Measurements from ENCODE around the gene RIMS3. TPM values are rescaled to one million over a fixed set of nuclear protein-coding genes. Genes with fewer than 3 reads are reported as not detected.

RIMS3 gene
- total and polyA plus RNA-seq, 4 donors = 4.9 to 18.3 (median 11.5) TPM

DNA sequence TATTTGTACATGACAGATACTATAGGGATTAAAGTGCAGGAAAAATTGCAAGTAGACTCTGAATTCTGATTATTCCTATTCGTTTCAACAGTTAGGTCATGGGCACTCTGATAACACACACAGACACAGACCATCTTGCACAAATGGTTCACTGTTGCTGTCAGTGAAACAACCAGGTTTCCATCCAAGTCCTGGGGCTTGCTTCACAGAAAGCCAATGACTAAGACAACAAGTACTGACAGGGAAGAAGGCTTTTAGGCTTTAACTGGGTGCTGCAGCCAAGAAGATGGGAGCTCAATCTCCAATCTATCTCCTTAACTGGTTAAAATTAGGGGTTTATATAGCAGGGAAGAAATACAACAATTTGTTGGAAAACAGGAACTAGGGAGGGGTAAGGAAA, 57.6 kb downstream of the RIMS3 start:
- Histone ChIP-seq H3K9me3 (ENCODE audit: control insufficient read depth, low read length) (no peaks in the 10 kb centered on the region), H3K27me3 (ENCODE audit: control insufficient read depth in 1 of 2, insufficient read depth in 2 of 2, low read length in 1 of 2) (no peaks in the 10 kb centered on the region), H3K4me1 (ENCODE audit: control insufficient read depth in 1 of 2, insufficient read depth in 2 of 2, low read length in 2 of 2) (no peaks in the 10 kb centered on the region), H3K36me3 (ENCODE audit: control insufficient read depth in 1 of 2, insufficient read depth in 2 of 2, low read length in 1 of 2) (no peaks in the 10 kb centered on the region), H3K4me3 (ENCODE audit: low read length in 2 of 2) (no peak overlapping the region), H3K27ac (ENCODE audit: low read depth in 1 of 2, low read length in 2 of 2) (no peak overlapping the region)
- intact Hi-C loops (cut with DNase I) = loop anchor here in 1 of 2 donors (5.0 kb wide), 1 partner anchor 344 kb away; no protein-coding TSS in a partner anchor
- ATAC-seq (ENCODE audit: low FRiP score) = no peak
- 77 to 90% methylated on average over 1 of the region's 1 CpG for WGBS, 2 donors
- no peak for DNase-seq

DNA sequence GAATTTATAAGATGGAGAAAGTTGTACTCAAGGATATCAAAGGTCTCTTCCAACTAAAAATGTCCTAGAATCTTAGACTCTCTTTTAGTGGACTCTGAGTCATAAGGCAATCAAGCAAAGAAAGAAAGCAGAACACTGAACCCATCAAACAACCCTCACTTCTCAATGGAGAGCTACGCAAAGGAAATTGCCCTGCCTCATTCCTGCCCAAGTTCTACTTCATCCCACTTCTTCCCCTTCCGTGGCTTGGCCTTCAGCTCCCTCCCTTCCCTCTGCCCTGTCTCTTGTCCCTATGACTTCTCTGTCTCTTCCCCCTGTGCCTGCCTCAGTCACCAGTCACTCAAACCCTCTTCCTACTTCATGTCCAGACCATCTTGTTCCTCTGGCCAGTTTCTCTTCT, 58.5 kb downstream of the RIMS3 start:
- ATAC-seq (ENCODE audit: low FRiP score) (no peak), DNase-seq (no peak)
- Histone ChIP-seq H3K27me3 (ENCODE audit: control insufficient read depth in 1 of 2, insufficient read depth in 2 of 2, low read length in 1 of 2) (no peaks in the 10 kb centered on the region), H3K4me3 (ENCODE audit: low read length in 2 of 2) (no peak overlapping the region), H3K4me1 (ENCODE audit: control insufficient read depth in 1 of 2, insufficient read depth in 2 of 2, low read length in 2 of 2) (no peaks in the 10 kb centered on the region), H3K9me3 (ENCODE audit: control insufficient read depth, low read length) (no peaks in the 10 kb centered on the region), H3K36me3 (ENCODE audit: control insufficient read depth in 1 of 2, insufficient read depth in 2 of 2, low read length in 1 of 2) (no peaks in the 10 kb centered on the region), H3K27ac (ENCODE audit: low read depth in 1 of 2, low read length in 2 of 2) (no peak overlapping the region)
- intact Hi-C loops (cut with DNase I) = loop anchor here in 1 of 2 donors (5.0 kb wide), 1 partner anchor 345 kb away; no protein-coding TSS in a partner anchor
- 82 to 91% methylated on average over 2 of the region's 2 CpGs for WGBS, 2 donors

GRCh38 chr1:40606194-40606593, 59.3 kb downstream of the RIMS3 start:
- no peaks in the 10 kb centered on the region for H3K27me3 ChIP-seq (ENCODE audit: control insufficient read depth in 1 of 2, insufficient read depth in 2 of 2, low read length in 1 of 2)
- DNase-seq (no peak), ATAC-seq (ENCODE audit: low FRiP score) (no peak)
- intact Hi-C loops (cut with DNase I) = loop anchor here in 1 of 2 donors (5.0 kb wide), 1 partner anchor 346 kb away; no protein-coding TSS in a partner anchor
- no peak overlapping the region for H3K4me3 ChIP-seq (ENCODE audit: low read length in 2 of 2)
- H3K4me1 ChIP-seq (ENCODE audit: control insufficient read depth in 1 of 2, insufficient read depth in 2 of 2, low read length in 2 of 2) = no peaks in the 10 kb centered on the region
- 74 to 95% methylated on average over 3 of the region's 3 CpGs for WGBS, 2 donors
- no peaks in the 10 kb centered on the region for H3K9me3 ChIP-seq (ENCODE audit: control insufficient read depth, low read length)
- no peak overlapping the region for H3K27ac ChIP-seq (ENCODE audit: low read depth in 1 of 2, low read length in 2 of 2)
- H3K36me3 ChIP-seq (ENCODE audit: control insufficient read depth in 1 of 2, insufficient read depth in 2 of 2, low read length in 1 of 2) = no peaks in the 10 kb centered on the region

GRCh38 chr1:40599926-40600325, 65.6 kb downstream of the RIMS3 start:
- Histone ChIP-seq H3K27ac (ENCODE audit: low read depth in 1 of 2, low read length in 2 of 2) (no peak overlapping the region), H3K36me3 (ENCODE audit: control insufficient read depth in 1 of 2, insufficient read depth in 2 of 2, low read length in 1 of 2) (no peaks in the 10 kb centered on the region), H3K9me3 (ENCODE audit: control insufficient read depth, low read length) (no peaks in the 10 kb centered on the region), H3K27me3 (ENCODE audit: control insufficient read depth in 1 of 2, insufficient read depth in 2 of 2, low read length in 1 of 2) (no peaks in the 10 kb centered on the region), H3K4me3 (ENCODE audit: low read length in 2 of 2) (no peak overlapping the region), H3K4me1 (ENCODE audit: control insufficient read depth in 1 of 2, insufficient read depth in 2 of 2, low read length in 2 of 2) (no peaks in the 10 kb centered on the region)
- ATAC-seq (ENCODE audit: low FRiP score) (no peak), DNase-seq (no peak)
- intact Hi-C loops (cut with DNase I) = no loop called here
- WGBS, 2 donors = 89 to 91% methylated on average over 1 of the region's 1 CpG

DNA sequence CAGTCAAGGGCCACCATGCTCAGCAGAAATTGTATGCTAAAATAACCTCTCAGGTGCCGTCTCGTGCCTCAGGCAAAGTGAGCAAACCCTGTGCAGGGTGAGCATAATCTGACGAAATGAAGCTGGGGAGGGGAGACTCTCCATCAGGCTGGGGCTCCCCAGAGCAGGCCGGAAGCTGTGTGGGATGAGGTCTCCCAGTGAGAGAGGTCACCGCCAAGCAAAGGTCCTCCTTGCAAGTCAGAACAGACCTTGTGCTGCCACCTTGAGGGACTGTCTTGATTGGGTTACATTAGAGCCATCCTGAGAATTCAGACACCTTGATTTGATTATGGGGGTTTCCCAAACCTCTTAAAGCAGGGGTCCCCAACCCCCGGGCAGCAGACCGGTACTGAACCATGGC, 69.9 kb downstream of the RIMS3 start:
- Histone ChIP-seq H3K36me3 (ENCODE audit: control insufficient read depth in 1 of 2, insufficient read depth in 2 of 2, low read length in 1 of 2) (no peaks in the 10 kb centered on the region), H3K4me3 (ENCODE audit: low read length in 2 of 2) (no peak overlapping the region), H3K27ac (ENCODE audit: low read depth in 1 of 2, low read length in 2 of 2) (no peak overlapping the region), H3K9me3 (ENCODE audit: control insufficient read depth, low read length) (no peaks in the 10 kb centered on the region), H3K27me3 (ENCODE audit: control insufficient read depth in 1 of 2, insufficient read depth in 2 of 2, low read length in 1 of 2) (no peaks in the 10 kb centered on the region), H3K4me1 (ENCODE audit: control insufficient read depth in 1 of 2, insufficient read depth in 2 of 2, low read length in 2 of 2) (no peaks in the 10 kb centered on the region)
- ATAC-seq (ENCODE audit: low FRiP score) (no peak), DNase-seq (no peak)
- intact Hi-C loops (cut with DNase I) = no loop called here
- 85 to 94% methylated on average over 7 of the region's 7 CpGs for WGBS, 2 donors

GRCh38 chr1:40594187-40594531, 71.3 kb downstream of the RIMS3 start:
- no peak overlapping the region for H3K27ac ChIP-seq (ENCODE audit: low read depth in 1 of 2, low read length in 2 of 2)
- ATAC-seq (ENCODE audit: low FRiP score) (no peak), DNase-seq (no peak)
- 55 to 59% methylated on average over 3 of the region's 3 CpGs for WGBS, 2 donors
- intact Hi-C loops (cut with DNase I) = no loop called here
- H3K4me3 ChIP-seq (ENCODE audit: low read length in 2 of 2) = no peak overlapping the region
- no peaks in the 10 kb centered on the region for H3K36me3 ChIP-seq (ENCODE audit: control insufficient read depth in 1 of 2, insufficient read depth in 2 of 2, low read length in 1 of 2)
- no peaks in the 10 kb centered on the region for H3K4me1 ChIP-seq (ENCODE audit: control insufficient read depth in 1 of 2, insufficient read depth in 2 of 2, low read length in 2 of 2)
- H3K9me3 ChIP-seq (ENCODE audit: control insufficient read depth, low read length) = no peaks in the 10 kb centered on the region
- H3K27me3 ChIP-seq (ENCODE audit: control insufficient read depth in 1 of 2, insufficient read depth in 2 of 2, low read length in 1 of 2) = no peaks in the 10 kb centered on the region

- DNase-seq = no peak
- WGBS, 2 donors = 35 to 41% methylated on average over 8 of the region's 8 CpGs
- no peak overlapping the region for H3K4me3 ChIP-seq (ENCODE audit: low read length in 2 of 2)
- no peaks in the 10 kb centered on the region for H3K36me3 ChIP-seq (ENCODE audit: control insufficient read depth in 1 of 2, insufficient read depth in 2 of 2, low read length in 1 of 2)
- H3K27ac ChIP-seq (ENCODE audit: low read depth in 1 of 2, low read length in 2 of 2) = no peak overlapping the region
- no peaks in the 10 kb centered on the region for H3K4me1 ChIP-seq (ENCODE audit: control insufficient read depth in 1 of 2, insufficient read depth in 2 of 2, low read length in 2 of 2)
- intact Hi-C loops (cut with DNase I) = no loop called here
- no peak for ATAC-seq (ENCODE audit: low FRiP score)
- no peaks in the 10 kb centered on the region for H3K9me3 ChIP-seq (ENCODE audit: control insufficient read depth, low read length)
- H3K27me3 ChIP-seq (ENCODE audit: control insufficient read depth in 1 of 2, insufficient read depth in 2 of 2, low read length in 1 of 2) = no peaks in the 10 kb centered on the region
Observed at GRCh38 chr1:40593449-40594186, 71.9 kb downstream of the RIMS3 start.

GRCh38 chr1:40592107-40592803, 73.2 kb downstream of the RIMS3 start:
- no peaks in the 10 kb centered on the region for H3K36me3 ChIP-seq (ENCODE audit: control insufficient read depth in 1 of 2, insufficient read depth in 2 of 2, low read length in 1 of 2)
- no peak overlapping the region for H3K27ac ChIP-seq (ENCODE audit: low read depth in 1 of 2, low read length in 2 of 2)
- no peak for ATAC-seq (ENCODE audit: low FRiP score)
- WGBS, 2 donors = 34 to 36% methylated on average over 6 of the region's 6 CpGs
- H3K4me3 ChIP-seq (ENCODE audit: low read length in 2 of 2) = no peak overlapping the region
- no peaks in the 10 kb centered on the region for H3K4me1 ChIP-seq (ENCODE audit: control insufficient read depth in 1 of 2, insufficient read depth in 2 of 2, low read length in 2 of 2)
- H3K27me3 ChIP-seq (ENCODE audit: control insufficient read depth in 1 of 2, insufficient read depth in 2 of 2, low read length in 1 of 2) = no peaks in the 10 kb centered on the region
- DNase-seq = no peak
- H3K9me3 ChIP-seq (ENCODE audit: control insufficient read depth, low read length) = no peaks in the 10 kb centered on the region
- intact Hi-C loops (cut with DNase I) = no loop called here

GRCh38 chr1:40588586-40588985, 76.9 kb downstream of the RIMS3 start:
- no peaks in the 10 kb centered on the region for H3K9me3 ChIP-seq (ENCODE audit: control insufficient read depth, low read length)
- intact Hi-C loops (cut with DNase I) = no loop called here
- no peaks in the 10 kb centered on the region for H3K27me3 ChIP-seq (ENCODE audit: control insufficient read depth in 1 of 2, insufficient read depth in 2 of 2, low read length in 1 of 2)
- no peaks in the 10 kb centered on the region for H3K36me3 ChIP-seq (ENCODE audit: control insufficient read depth in 1 of 2, insufficient read depth in 2 of 2, low read length in 1 of 2)
- no peak overlapping the region for H3K4me3 ChIP-seq (ENCODE audit: low read length in 2 of 2)
- H3K27ac ChIP-seq (ENCODE audit: low read depth in 1 of 2, low read length in 2 of 2) = no peak overlapping the region
- H3K4me1 ChIP-seq (ENCODE audit: control insufficient read depth in 1 of 2, insufficient read depth in 2 of 2, low read length in 2 of 2) = no peaks in the 10 kb centered on the region
- WGBS, 2 donors = 13 to 15% methylated on average over 2 of the region's 2 CpGs
- DNase-seq = no peak
- ATAC-seq (ENCODE audit: low FRiP score) = no peak

All from aorta (tissue), 5 donors.